Measurements from ENCODE around the gene OR4S2. TPM values are rescaled to one million over a fixed set of nuclear protein-coding genes. Genes with fewer than 3 reads are reported as not detected.

The OR4S2 gene
- total and polyA plus RNA-seq, 2 of the 8 experiments (the other 6 are each of a cell fraction or from before 2014, with no cell fraction given): not detected

DNA sequence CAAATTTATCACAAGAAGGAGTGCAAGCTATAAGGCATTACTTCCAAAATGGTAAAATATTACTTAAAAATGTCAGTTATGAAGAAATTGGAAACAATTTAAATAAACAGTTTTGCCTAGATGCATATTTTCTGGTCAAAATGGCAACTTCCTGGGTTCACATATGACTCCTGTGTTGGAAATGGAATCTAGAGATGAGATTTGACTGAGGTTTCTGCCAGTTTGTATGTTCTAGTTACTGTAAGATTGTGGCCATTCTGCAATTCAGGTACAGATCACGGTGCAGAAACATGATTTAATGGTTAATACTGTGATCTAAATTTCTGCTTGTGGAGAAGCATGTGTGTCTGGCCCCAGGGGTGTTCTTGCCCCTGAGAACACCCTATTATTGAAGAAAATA, 10.5 kb downstream of the OR4S2 start (continued):
- TF ChIP-seq JUND (IDR thresholded peaks at IDR 0.05; ENCODE audit: low read length): no peak
- TF ChIP-seq TBP (IDR thresholded peaks at IDR 0.05; ENCODE audit: low read depth, low read length): no peak
- TF ChIP-seq, protein P1, sequence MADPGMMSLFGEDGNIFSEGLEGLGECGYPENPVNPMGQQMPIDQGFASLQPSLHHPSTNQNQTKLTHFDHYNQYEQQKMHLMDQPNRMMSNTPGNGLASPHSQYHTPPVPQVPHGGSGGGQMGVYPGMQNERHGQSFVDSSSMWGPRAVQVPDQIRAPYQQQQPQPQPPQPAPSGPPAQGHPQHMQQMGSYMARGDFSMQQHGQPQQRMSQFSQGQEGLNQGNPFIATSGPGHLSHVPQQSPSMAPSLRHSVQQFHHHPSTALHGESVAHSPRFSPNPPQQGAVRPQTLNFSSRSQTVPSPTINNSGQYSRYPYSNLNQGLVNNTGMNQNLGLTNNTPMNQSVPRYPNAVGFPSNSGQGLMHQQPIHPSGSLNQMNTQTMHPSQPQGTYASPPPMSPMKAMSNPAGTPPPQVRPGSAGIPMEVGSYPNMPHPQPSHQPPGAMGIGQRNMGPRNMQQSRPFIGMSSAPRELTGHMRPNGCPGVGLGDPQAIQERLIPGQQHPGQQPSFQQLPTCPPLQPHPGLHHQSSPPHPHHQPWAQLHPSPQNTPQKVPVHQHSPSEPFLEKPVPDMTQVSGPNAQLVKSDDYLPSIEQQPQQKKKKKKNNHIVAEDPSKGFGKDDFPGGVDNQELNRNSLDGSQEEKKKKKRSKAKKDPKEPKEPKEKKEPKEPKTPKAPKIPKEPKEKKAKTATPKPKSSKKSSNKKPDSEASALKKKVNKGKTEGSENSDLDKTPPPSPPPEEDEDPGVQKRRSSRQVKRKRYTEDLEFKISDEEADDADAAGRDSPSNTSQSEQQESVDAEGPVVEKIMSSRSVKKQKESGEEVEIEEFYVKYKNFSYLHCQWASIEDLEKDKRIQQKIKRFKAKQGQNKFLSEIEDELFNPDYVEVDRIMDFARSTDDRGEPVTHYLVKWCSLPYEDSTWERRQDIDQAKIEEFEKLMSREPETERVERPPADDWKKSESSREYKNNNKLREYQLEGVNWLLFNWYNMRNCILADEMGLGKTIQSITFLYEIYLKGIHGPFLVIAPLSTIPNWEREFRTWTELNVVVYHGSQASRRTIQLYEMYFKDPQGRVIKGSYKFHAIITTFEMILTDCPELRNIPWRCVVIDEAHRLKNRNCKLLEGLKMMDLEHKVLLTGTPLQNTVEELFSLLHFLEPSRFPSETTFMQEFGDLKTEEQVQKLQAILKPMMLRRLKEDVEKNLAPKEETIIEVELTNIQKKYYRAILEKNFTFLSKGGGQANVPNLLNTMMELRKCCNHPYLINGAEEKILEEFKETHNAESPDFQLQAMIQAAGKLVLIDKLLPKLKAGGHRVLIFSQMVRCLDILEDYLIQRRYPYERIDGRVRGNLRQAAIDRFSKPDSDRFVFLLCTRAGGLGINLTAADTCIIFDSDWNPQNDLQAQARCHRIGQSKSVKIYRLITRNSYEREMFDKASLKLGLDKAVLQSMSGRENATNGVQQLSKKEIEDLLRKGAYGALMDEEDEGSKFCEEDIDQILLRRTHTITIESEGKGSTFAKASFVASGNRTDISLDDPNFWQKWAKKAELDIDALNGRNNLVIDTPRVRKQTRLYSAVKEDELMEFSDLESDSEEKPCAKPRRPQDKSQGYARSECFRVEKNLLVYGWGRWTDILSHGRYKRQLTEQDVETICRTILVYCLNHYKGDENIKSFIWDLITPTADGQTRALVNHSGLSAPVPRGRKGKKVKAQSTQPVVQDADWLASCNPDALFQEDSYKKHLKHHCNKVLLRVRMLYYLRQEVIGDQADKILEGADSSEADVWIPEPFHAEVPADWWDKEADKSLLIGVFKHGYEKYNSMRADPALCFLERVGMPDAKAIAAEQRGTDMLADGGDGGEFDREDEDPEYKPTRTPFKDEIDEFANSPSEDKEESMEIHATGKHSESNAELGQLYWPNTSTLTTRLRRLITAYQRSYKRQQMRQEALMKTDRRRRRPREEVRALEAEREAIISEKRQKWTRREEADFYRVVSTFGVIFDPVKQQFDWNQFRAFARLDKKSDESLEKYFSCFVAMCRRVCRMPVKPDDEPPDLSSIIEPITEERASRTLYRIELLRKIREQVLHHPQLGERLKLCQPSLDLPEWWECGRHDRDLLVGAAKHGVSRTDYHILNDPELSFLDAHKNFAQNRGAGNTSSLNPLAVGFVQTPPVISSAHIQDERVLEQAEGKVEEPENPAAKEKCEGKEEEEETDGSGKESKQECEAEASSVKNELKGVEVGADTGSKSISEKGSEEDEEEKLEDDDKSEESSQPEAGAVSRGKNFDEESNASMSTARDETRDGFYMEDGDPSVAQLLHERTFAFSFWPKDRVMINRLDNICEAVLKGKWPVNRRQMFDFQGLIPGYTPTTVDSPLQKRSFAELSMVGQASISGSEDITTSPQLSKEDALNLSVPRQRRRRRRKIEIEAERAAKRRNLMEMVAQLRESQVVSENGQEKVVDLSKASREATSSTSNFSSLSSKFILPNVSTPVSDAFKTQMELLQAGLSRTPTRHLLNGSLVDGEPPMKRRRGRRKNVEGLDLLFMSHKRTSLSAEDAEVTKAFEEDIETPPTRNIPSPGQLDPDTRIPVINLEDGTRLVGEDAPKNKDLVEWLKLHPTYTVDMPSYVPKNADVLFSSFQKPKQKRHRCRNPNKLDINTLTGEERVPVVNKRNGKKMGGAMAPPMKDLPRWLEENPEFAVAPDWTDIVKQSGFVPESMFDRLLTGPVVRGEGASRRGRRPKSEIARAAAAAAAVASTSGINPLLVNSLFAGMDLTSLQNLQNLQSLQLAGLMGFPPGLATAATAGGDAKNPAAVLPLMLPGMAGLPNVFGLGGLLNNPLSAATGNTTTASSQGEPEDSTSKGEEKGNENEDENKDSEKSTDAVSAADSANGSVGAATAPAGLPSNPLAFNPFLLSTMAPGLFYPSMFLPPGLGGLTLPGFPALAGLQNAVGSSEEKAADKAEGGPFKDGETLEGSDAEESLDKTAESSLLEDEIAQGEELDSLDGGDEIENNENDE (IDR thresholded peaks at IDR 0.05; ENCODE audit: insufficient replicate concordance, low read length): no peak
- no peak for TF ChIP-seq POLR2AphosphoS5 (IDR thresholded peaks at IDR 0.05; ENCODE audit: low read depth, low read length)
- TF ChIP-seq PHF8 (conservative IDR thresholded peaks at IDR 0.05; ENCODE audit: low read depth, low read length): no peak
- TF ChIP-seq POU5F1 (IDR thresholded peaks at IDR 0.05; ENCODE audit: low read depth, low read length): no peak
- TF ChIP-seq TAF1 (IDR thresholded peaks at IDR 0.05; ENCODE audit: low read depth, low read length): no peak
- no peak for TF ChIP-seq KDM5A (IDR thresholded peaks at IDR 0.05; ENCODE audit: low read length)
- TF ChIP-seq SIN3A (conservative IDR thresholded peaks at IDR 0.05 in 1 of 2, IDR thresholded peaks at IDR 0.05 in 1 of 2; ENCODE audit: low read depth in 1 of 2, low read length in 2 of 2): no peak

Measured in H1 (cell line).